Measurements from ENCODE around the gene CYP2F1.

CYP2F1 gene

DNA sequence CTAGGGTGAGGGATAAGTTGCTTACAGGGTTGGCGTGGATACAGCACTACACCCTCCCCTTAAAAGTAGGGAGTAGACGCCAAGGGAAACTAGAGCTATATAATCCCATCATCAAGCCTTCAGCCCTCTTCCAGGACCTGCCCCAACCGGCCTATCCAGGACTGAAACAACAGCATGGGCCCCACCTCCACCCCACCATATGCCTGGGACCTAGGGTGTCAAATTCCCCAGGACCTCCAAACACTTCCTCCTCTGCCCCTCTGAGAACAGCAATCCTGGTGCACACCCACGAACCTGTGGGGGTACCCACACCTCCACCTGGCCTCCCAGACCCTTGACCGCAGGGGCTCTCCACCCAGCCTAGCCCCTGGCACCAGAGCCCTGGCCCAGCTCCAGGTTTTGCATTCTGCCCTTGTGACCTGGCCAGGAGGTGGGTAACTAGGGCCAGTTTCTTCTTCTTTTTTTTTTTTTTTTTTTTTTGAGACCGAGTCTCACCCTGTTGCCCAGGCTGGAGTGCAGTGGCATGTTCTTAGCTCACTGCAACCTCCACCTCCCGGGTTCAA is 1.4 kb upstream of the CYP2F1 start:
- TF ChIP-seq, protein P1, sequence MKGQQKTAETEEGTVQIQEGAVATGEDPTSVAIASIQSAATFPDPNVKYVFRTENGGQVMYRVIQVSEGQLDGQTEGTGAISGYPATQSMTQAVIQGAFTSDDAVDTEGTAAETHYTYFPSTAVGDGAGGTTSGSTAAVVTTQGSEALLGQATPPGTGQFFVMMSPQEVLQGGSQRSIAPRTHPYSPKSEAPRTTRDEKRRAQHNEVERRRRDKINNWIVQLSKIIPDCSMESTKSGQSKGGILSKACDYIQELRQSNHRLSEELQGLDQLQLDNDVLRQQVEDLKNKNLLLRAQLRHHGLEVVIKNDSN (IDR thresholded peaks at IDR 0.05) = no peak

DNA sequence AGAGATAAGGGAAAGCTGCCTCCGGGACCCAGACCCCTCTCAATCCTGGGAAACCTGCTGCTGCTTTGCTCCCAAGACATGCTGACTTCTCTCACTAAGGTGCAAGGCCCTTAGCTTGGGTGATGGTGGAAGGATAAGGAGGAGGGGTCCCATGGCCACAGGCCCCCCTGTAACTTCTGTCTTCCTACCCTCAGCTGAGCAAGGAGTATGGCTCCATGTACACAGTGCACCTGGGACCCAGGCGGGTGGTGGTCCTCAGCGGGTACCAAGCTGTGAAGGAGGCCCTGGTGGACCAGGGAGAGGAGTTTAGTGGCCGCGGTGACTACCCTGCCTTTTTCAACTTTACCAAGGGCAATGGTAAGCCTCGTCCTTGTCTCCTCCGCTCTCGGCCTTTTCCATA is 2.0 kb downstream of the CYP2F1 start:
- TF ChIP-seq EGR1 (IDR thresholded peaks at IDR 0.05) (no peak), ZBTB7A (IDR thresholded peaks at IDR 0.05; ENCODE audit: low read depth) (no peak), TAF1 (IDR thresholded peaks at IDR 0.05; ENCODE audit: low read depth) (no peak), TCF12 (IDR thresholded peaks at IDR 0.05; ENCODE audit: low read depth) (no peak), RAD21 (IDR thresholded peaks at IDR 0.05; ENCODE audit: low read depth) (no peak), FOXM1 (IDR thresholded peaks at IDR 0.05; ENCODE audit: borderline replicate concordance, low read depth) (no peak), EP300 (IDR thresholded peaks at IDR 0.05; ENCODE audit: borderline replicate concordance) (no peak), MAX (IDR thresholded peaks at IDR 0.05) (no peak), CREB1 (IDR thresholded peaks at IDR 0.05; ENCODE audit: low read depth) (no peak), CEBPB (IDR thresholded peaks at IDR 0.05) (no peak), NFIC (IDR thresholded peaks at IDR 0.05) (no peak), TEAD4 (IDR thresholded peaks at IDR 0.05) (no peak), YY1 (IDR thresholded peaks at IDR 0.05; ENCODE audit: low read depth) (no peak)
- TF ChIP-seq, protein P2, sequence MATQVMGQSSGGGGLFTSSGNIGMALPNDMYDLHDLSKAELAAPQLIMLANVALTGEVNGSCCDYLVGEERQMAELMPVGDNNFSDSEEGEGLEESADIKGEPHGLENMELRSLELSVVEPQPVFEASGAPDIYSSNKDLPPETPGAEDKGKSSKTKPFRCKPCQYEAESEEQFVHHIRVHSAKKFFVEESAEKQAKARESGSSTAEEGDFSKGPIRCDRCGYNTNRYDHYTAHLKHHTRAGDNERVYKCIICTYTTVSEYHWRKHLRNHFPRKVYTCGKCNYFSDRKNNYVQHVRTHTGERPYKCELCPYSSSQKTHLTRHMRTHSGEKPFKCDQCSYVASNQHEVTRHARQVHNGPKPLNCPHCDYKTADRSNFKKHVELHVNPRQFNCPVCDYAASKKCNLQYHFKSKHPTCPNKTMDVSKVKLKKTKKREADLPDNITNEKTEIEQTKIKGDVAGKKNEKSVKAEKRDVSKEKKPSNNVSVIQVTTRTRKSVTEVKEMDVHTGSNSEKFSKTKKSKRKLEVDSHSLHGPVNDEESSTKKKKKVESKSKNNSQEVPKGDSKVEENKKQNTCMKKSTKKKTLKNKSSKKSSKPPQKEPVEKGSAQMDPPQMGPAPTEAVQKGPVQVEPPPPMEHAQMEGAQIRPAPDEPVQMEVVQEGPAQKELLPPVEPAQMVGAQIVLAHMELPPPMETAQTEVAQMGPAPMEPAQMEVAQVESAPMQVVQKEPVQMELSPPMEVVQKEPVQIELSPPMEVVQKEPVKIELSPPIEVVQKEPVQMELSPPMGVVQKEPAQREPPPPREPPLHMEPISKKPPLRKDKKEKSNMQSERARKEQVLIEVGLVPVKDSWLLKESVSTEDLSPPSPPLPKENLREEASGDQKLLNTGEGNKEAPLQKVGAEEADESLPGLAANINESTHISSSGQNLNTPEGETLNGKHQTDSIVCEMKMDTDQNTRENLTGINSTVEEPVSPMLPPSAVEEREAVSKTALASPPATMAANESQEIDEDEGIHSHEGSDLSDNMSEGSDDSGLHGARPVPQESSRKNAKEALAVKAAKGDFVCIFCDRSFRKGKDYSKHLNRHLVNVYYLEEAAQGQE (IDR thresholded peaks at IDR 0.05; ENCODE audit: low read depth) = no peak
- TF ChIP-seq, protein P1 (IDR thresholded peaks at IDR 0.05) = no peak

DNA sequence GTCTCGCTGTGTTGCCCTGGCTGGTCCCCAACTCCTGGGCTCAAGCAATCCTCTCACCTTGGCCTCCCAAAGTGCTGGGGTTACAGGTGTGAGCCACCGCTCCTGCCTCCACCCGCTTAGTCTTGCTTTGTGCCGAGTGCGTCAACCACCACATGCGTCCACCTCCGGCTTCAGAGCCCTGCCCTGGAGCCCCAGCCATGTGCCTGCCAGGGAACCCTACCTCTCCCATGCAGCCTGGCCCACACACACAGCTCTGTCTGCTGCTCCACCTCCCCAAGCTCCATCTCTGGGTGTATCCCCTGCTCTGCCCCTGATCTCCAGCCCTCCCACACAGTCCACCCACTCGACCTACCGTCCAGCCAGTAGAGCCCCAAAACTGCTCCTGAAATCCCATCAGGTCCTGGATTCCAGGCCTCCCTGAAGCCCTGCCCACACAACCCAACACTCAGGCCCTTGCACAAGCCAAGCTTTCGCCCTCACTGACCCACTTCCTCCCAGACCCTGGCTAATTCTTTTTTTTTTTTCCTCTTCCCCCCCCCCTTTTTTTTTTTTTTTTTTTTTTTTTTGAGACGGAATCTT is 9.6 kb downstream of the CYP2F1 start:
- no peak for TF ChIP-seq RAD21 (IDR thresholded peaks at IDR 0.05; ENCODE audit: low read depth)
- no peak for TF ChIP-seq CREB1 (IDR thresholded peaks at IDR 0.05; ENCODE audit: low read depth)
- TF ChIP-seq TCF12 (IDR thresholded peaks at IDR 0.05; ENCODE audit: low read depth) = no peak
- no peak for TF ChIP-seq CEBPB (IDR thresholded peaks at IDR 0.05)
- TF ChIP-seq FOXM1 (IDR thresholded peaks at IDR 0.05; ENCODE audit: borderline replicate concordance, low read depth) = no peak
- no peak for TF ChIP-seq TAF1 (IDR thresholded peaks at IDR 0.05; ENCODE audit: low read depth)
- TF ChIP-seq MAX (IDR thresholded peaks at IDR 0.05) = no peak
- TF ChIP-seq EP300 (IDR thresholded peaks at IDR 0.05; ENCODE audit: borderline replicate concordance) = no peak
- TF ChIP-seq, protein P1 (IDR thresholded peaks at IDR 0.05) = no peak
- TF ChIP-seq NFIC (IDR thresholded peaks at IDR 0.05) = no peak
- no peak for TF ChIP-seq YY1 (IDR thresholded peaks at IDR 0.05; ENCODE audit: low read depth)
- TF ChIP-seq, protein P2 (IDR thresholded peaks at IDR 0.05; ENCODE audit: low read depth) = no peak
- TF ChIP-seq TEAD4 (IDR thresholded peaks at IDR 0.05) = no peak
- no peak for TF ChIP-seq EGR1 (IDR thresholded peaks at IDR 0.05)
- TF ChIP-seq ZBTB7A (IDR thresholded peaks at IDR 0.05; ENCODE audit: low read depth) = no peak

DNA sequence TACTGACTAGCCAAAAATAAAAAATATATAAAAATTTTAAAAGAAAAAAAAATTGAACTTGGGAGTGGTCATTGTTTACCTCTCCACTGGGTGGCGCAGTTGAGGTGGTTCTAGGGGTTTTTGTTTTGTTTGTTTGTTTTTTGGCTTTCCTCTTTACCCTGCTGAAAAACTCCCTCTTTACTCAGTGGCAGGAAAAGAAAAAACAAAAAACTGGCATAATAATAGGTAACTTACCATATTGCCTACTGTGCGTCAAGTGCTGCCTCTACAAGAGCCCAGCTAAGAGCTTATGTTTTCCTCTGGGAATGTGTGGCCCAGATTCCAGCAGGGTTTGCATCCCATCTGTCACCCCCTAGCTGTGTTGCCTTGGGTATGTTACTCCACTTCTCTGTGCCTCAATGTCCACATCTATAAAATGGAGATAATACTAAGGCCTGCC is 12.6 kb downstream of the CYP2F1 start:
- peak; percentile 42 for TF ChIP-seq RAD21 (IDR thresholded peaks at IDR 0.05; ENCODE audit: low read depth)

- TF ChIP-seq RAD21 (IDR thresholded peaks at IDR 0.05; ENCODE audit: low read depth) (peak; percentile 13; the same call in 1 of the 2 replicates), NFIC (IDR thresholded peaks at IDR 0.05) (peak; percentile 68)
Measured at GRCh38 chr19:41127801-41128300, 13.6 kb downstream of the CYP2F1 start.

GRCh38 chr19:41128692-41129091 is 14.5 kb downstream of the CYP2F1 start:
- TF ChIP-seq YY1 (IDR thresholded peaks at IDR 0.05; ENCODE audit: low read depth) (no peak), RAD21 (IDR thresholded peaks at IDR 0.05; ENCODE audit: low read depth) (no peak), EGR1 (IDR thresholded peaks at IDR 0.05) (no peak), ZBTB7A (IDR thresholded peaks at IDR 0.05; ENCODE audit: low read depth) (no peak), CEBPB (IDR thresholded peaks at IDR 0.05) (no peak), NFIC (IDR thresholded peaks at IDR 0.05) (no peak), TAF1 (IDR thresholded peaks at IDR 0.05; ENCODE audit: low read depth) (no peak), CREB1 (IDR thresholded peaks at IDR 0.05; ENCODE audit: low read depth) (no peak), FOXM1 (IDR thresholded peaks at IDR 0.05; ENCODE audit: borderline replicate concordance, low read depth) (no peak), MAX (IDR thresholded peaks at IDR 0.05) (no peak), EP300 (IDR thresholded peaks at IDR 0.05; ENCODE audit: borderline replicate concordance) (no peak), TCF12 (IDR thresholded peaks at IDR 0.05; ENCODE audit: low read depth) (no peak), TEAD4 (IDR thresholded peaks at IDR 0.05) (no peak)
- TF ChIP-seq, protein P1 (IDR thresholded peaks at IDR 0.05) = no peak
- TF ChIP-seq, protein P2 (IDR thresholded peaks at IDR 0.05; ENCODE audit: low read depth) = no peak
